CD8-positive, alpha-beta T cell (primary cell): ENCODE data around the gene PYGO2. TPM values are rescaled to one million over a fixed set of nuclear protein-coding genes. Genes with fewer than 3 reads are reported as not detected.

Experiments used
- microRNA-seq: library from miRNA; unstranded; fragments of <30 nt; microRNA quantifications from one replicate; pipeline ENCODE4 v1.2.0, GENCODE V29; 2022; ENCODE audit warnings: borderline microRNAs expressed
- total RNA-seq, 46 experiments: library from RNA in 2 of 46; stranded (reverse) in 2 of 46; gene quantifications; one replicate each; pipeline ENCODE4 v1.2.3 and lab custom pipeline; 2021 to 2026

PYGO2 gene
- total RNA-seq, 2 experiments from 2014 or later = 25.1 to 26.7 TPM

Small RNA genes within 50 kb of the gene (microRNA-seq; reads per million reads assigned to microRNA genes)
- not detected for gene MIR4258

Other genes starting within 250 kb of the PYGO2 start
- under 1 TPM in 1 of 2 experiments, not detected in 1; 0.03 TPM for gene KCNN3, start 91.5 kb downstream of the PYGO2 start, total RNA-seq
- 1 to 10 TPM; 6.7 to 7.3 TPM for gene PMVK, start 25.1 kb downstream of the PYGO2 start, total RNA-seq
- gene PBXIP1, start 5.7 kb downstream of the PYGO2 start, total RNA-seq = 100 to 1,000 TPM; 315 to 319 TPM
- 10 to 100 TPM; 54.5 to 58.3 TPM for gene SHC1, start 9.0 kb upstream of the PYGO2 start, total RNA-seq
- 1 to 10 TPM; 2.3 to 2.9 TPM for gene CKS1B, start 12.9 kb upstream of the PYGO2 start, total RNA-seq
- 10 to 100 TPM; 17.4 to 19.0 TPM for gene FLAD1, start 21.6 kb upstream of the PYGO2 start, total RNA-seq
- not detected for gene LENEP, start 31.8 kb upstream of the PYGO2 start, total RNA-seq
- gene ZBTB7B, start 41.0 kb upstream of the PYGO2 start, total RNA-seq = 1 to 10 TPM; 6.9 to 7.1 TPM
- gene DCST2, start 72.0 kb upstream of the PYGO2 start, total RNA-seq = under 1 TPM; 0.52 to 0.61 TPM
- under 1 TPM in 1 of 2 experiments, not detected in 1; 0.30 TPM for gene DCST1, start 72.0 kb upstream of the PYGO2 start, total RNA-seq
- gene ADAM15, start 89.5 kb upstream of the PYGO2 start, total RNA-seq = 10 to 100 TPM; 10.8 to 11.8 TPM
- gene EFNA4, start 102.0 kb upstream of the PYGO2 start, total RNA-seq = 1 to 10 TPM; 1.4 to 1.8 TPM
- under 1 TPM; 0.46 to 0.69 TPM for gene EFNA3, start 117.1 kb upstream of the PYGO2 start, total RNA-seq
- 10 to 100 TPM in 1 of 2 experiments, 1 to 10 TPM in 1; 7.3 to 10.4 TPM for gene EFNA1, start 166.1 kb upstream of the PYGO2 start, total RNA-seq
- 10 to 100 TPM; 12.9 to 14.2 TPM for gene SLC50A1, start 174.1 kb upstream of the PYGO2 start, total RNA-seq
- gene DPM3, start 178.7 kb upstream of the PYGO2 start, total RNA-seq = 10 to 100 TPM; 15.6 to 16.7 TPM
- 10 to 100 TPM; 58.9 to 71.2 TPM for gene KRTCAP2, start 211.5 kb upstream of the PYGO2 start, total RNA-seq
- gene TRIM46, start 212.1 kb upstream of the PYGO2 start, total RNA-seq = 1 to 10 TPM; 1.1 TPM
- 10 to 100 TPM; 18.5 to 18.8 TPM for gene THBS3, start 246.1 kb upstream of the PYGO2 start, total RNA-seq
- 10 to 100 TPM; 24.4 to 25.8 TPM for gene MTX1, start 246.9 kb upstream of the PYGO2 start, total RNA-seq